AG09319 (cell line): ENCODE measurements around the gene CCNY.
A peak's percentile ranks its signal among the peaks of the same experiment; 100 is the strongest.

Source experiments
- DNase-seq: peaks from one replicate; pipeline ENCODE4 v3.0.0-alpha.2; 2010; ENCODE audit warnings: low read depth; ENCODE audit errors: extremely low read depth
- TF ChIP-seq, protein P1 (sequence below): IDR thresholded peaks from 2 replicates; pipeline ENCODE4 v1.5.1; 2011; ENCODE audit warnings: low read depth, mild to moderate bottlenecking, inconsistent platforms, low read length, moderate library complexity

The CCNY gene

DNA sequence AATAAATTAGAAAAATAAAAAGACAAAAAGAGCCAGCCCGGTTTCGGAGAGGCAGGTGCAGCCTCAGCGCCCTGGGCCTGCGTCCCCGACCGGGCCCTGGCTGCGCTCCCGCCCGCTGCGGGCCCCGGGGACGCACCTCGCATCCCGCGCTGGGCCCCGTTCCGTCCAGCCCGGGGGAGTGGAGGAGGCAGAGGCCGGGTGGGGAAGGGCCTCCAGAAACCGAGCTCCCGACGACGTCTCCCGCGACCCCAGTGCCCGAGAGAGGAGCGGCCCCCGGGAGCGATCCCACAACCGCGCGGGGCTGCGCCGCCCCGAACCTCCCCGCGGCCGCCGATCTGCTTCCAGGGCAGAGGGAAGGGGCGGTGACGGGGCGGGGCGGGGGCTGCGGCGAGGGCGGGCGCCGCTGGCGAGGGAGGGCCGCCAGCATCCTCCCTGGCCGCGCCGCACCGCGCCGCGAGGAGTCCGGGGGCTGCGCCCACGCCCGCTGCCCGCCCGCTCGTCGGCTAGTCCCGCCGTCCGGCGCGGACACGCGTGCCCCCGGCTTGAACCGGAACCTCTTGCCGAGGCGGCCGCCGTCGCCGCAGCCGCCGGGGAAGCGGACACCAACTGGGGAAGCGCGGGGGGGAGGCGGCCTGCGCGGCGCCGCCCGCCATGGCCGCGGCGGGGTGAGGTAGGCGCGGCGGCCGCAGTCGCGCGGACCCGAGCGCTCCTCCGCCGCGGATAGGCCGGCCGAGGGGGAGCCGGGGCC, at the start of gene CCNY:
CCNY (plus strand) TSS at position 426 of the 748 bp plus-strand sequence. CDS start 545 bp downstream, outside the sequence.
- no peak for DNase-seq
- TF ChIP-seq, protein P1, sequence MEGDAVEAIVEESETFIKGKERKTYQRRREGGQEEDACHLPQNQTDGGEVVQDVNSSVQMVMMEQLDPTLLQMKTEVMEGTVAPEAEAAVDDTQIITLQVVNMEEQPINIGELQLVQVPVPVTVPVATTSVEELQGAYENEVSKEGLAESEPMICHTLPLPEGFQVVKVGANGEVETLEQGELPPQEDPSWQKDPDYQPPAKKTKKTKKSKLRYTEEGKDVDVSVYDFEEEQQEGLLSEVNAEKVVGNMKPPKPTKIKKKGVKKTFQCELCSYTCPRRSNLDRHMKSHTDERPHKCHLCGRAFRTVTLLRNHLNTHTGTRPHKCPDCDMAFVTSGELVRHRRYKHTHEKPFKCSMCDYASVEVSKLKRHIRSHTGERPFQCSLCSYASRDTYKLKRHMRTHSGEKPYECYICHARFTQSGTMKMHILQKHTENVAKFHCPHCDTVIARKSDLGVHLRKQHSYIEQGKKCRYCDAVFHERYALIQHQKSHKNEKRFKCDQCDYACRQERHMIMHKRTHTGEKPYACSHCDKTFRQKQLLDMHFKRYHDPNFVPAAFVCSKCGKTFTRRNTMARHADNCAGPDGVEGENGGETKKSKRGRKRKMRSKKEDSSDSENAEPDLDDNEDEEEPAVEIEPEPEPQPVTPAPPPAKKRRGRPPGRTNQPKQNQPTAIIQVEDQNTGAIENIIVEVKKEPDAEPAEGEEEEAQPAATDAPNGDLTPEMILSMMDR, result no peak

DNA sequence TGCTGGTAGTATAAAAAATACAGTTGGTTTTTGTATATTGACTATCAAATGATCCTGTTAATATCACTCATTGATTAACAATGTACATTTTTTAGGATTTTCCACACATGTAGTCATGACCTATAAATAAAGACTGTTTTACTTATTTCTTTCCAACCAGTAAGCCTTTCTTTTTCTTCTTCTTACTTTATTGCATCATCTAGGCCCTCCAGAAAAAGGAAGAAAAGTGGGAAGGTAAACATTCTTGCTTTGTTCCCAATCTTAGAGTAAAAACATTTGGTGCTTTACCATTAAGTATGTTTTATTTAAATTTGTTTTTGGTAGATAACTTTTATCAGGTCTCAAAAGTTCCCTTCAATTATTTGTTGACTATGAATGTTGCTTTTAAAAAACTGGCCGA, 47.1 kb upstream of the CCNY start:
- TF ChIP-seq, protein P1, result no peak
- DNase-seq, result no peak

- DNase-seq, result no peak
- TF ChIP-seq, protein P1, result no peak
Measured at GRCh38 chr10:35294506-35294905, 41.8 kb upstream of the CCNY start.

DNA sequence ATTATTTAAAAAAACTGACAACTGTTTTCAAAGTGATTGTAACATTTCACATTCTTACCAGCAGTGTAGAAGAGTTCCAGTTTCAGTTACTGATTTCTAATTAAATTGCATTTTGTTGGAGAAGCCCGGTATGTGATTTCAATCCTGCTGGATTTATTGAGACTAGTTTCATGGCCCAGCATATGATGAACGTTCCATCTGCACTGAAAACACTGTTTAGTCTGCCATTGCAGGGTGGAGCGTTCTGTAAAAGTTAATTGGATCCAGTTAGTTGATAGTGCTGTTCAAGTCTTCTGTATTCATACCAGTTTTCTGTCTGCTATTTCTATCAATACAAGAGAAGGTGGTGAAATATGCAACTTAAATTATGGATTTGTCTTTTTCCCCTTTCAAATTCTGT, 37.3 kb upstream of the CCNY start:
- DNase-seq, result no peak
- TF ChIP-seq, protein P1, result no peak

DNA sequence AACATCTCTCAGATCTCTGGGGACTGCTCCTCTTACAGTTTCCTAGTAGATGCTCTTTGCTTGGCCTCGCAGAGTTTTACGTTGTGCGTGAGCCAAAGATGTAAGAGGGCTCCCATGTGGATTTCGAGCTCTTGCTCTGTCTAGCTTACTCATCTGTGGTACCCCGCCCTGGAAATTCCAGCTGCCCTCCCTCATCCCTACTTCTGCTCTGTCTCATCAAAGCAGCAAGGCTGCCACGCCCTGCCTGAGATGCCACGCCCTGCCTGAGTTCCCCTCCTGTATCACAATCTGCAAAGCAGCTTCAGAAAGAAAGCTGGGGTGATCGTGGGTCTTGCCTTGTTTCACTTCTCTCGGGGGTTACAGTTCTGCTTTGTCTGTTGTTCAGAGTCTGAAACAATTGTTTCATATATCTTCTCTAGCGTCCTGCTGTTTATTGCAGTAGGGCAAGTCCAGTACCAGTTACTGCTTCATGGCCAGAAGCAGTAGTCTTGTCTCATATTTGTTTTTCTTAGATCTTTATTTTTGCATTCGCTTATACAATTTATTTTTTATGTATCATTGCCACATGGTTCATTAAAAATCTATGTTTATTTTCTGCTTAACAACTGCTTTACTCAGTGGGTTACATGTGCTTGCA, 36.1 kb upstream of the CCNY start:
- peak; percentile 44 for DNase-seq
- TF ChIP-seq, protein P1, result no peak

- DNase-seq, result no peak
Measured at GRCh38 chr10:35304649-35305048, 31.7 kb upstream of the CCNY start.

GRCh38 chr10:35306852-35307251, 29.5 kb upstream of the CCNY start:
- TF ChIP-seq, protein P1, result no peak
- DNase-seq, result no peak

More at GRCh38 chr10:35304649-35305048, 31.7 kb upstream of the CCNY start:
- TF ChIP-seq, protein P1, result no peak
